GM12891 (cell line): ENCODE measurements around the gene SEMA5A.

Experiments used
- POLR2AphosphoS5 ChIP-seq: IDR thresholded peaks from 2 replicates; pipeline ENCODE4 v1.6.1; 2011; ENCODE audit warnings: low read depth, low read length, control low read depth
- TAF1 ChIP-seq: IDR thresholded peaks from 2 replicates; pipeline ENCODE4 v1.6.1; 2011; ENCODE audit warnings: low read depth, low read length, control low read depth

DNA sequence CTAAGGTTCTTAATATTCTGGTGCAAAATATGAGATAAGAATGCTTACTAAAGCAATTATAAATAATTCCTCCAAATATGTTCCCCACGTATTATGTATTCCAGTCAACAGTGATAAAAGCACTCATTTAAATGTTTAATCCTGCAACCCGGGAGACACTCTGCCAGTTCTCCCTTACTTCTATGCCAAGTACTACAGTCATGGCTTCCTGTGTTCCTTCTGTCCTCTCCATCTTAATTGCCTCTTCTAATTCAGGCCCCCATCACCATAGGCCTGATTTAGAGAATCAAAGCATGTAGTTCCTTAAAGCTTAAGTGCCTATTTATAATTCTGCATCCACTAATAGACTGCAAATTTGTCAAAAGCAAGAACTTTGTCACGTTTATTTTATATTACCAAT, 474.8 kb downstream of the SEMA5A start:
- TF ChIP-seq POLR2AphosphoS5 (no peak), TAF1 (no peak)
